Measurements from ENCODE around the gene ZNF423.

GRCh38 chr16:49754495-49755312 lies 101.2 kb downstream of the ZNF423 start:
- no peak for TF ChIP-seq CTCF (IDR thresholded peaks at IDR 0.05 in 2 of 3, conservative IDR thresholded peaks at IDR 0.05 in 1 of 3; ENCODE audit: insufficient read depth in 2 of 3, low read depth in 1 of 3, low read length in 3 of 3)
- TF ChIP-seq DNMT1 (IDR thresholded peaks at IDR 0.05) = no peak
- TF ChIP-seq EZH2 (IDR thresholded peaks at IDR 0.05; ENCODE audit: borderline replicate concordance, low read depth, low read length) = no peak
